ENCODE measurements around the gene SUPT20H. TPM values are rescaled to one million over a fixed set of nuclear protein-coding genes. Genes with fewer than 3 reads are reported as not detected.

The SUPT20H gene
- total and polyA plus RNA-seq, 2 donors (not counting 3 experiments of a cell fraction or from before 2014, with no cell fraction given) = 47.2 to 70.7 TPM

GRCh38 chr13:37105251-37105714 is 45.8 kb upstream of the SUPT20H start, which contains the start of gene CSNK1A1L:
TSS of gene CSNK1A1L (minus strand) at chr13:37105664. CDS start at chr13:37105256, 408 bp downstream.
- Histone ChIP-seq H3K27ac (ENCODE audit: insufficient read depth, low read depth, low read length) (no peak within 1 kb of the TSS), H3K27me3 (ENCODE audit: control insufficient read depth in 2 of 2, insufficient read depth in 2 of 2, low read length in 2 of 2) (peaks cover 0 to 2% of the 10 kb centered on the region in 2 experiments), H3K4me3 (replicated peaks in 1 of 3; ENCODE audit: insufficient read depth in 1 of 3, low read depth in 1 of 3, low read length in 3 of 3) (no peak within 1 kb of the TSS), H2AFZ (ENCODE audit: low read depth, low read length) (no peak within 1 kb of the TSS), H3K9me3 (replicated peaks; ENCODE audit: control insufficient read depth, insufficient read depth, low read length) (no peaks in the 10 kb centered on the region), H3K4me1 (ENCODE audit: control insufficient read depth, extremely low read depth, insufficient read depth, low read length) (no peaks in the 10 kb centered on the region), H3K9me1 (replicated peaks; ENCODE audit: control insufficient read depth, extremely low read depth, insufficient read depth, low read length) (no peaks in the 10 kb centered on the region), H4K20me1 (replicated peaks; ENCODE audit: control insufficient read depth, extremely low read depth, insufficient read depth, low read length) (no peaks in the 10 kb centered on the region), H3K4me2 (ENCODE audit: insufficient read depth, low read length) (no peak within 1 kb of the TSS), H3K79me2 (ENCODE audit: control insufficient read depth, insufficient read depth, low read length) (no peaks in the 10 kb centered on the region), H3K36me3 (ENCODE audit: control insufficient read depth in 2 of 2, extremely low read depth in 1 of 2, insufficient read depth in 2 of 2, low read length in 2 of 2) (no peaks in the 10 kb centered on the region), H3K9ac (replicated peaks; ENCODE audit: extremely low read depth, insufficient read depth, low read length) (no peak within 1 kb of the TSS)
- DNase-seq (ENCODE audit: low read depth, low spot score) (no peak), FAIRE-seq (no peak)
- BruUV-seq (replicated peaks) = no TSS peak
- POLR2A ChIA-PET = no interaction called here
- intact Hi-C loops (cut with micrococcal nuclease) = loop anchor here (5.0 to 10.0 kb wide), 2 partner anchors 362 to 940 kb away; no protein-coding TSS in a partner anchor
- TF ChIP-seq POLR2A (IDR thresholded peaks at IDR 0.05; ENCODE audit: low read depth, low read length) (no peak), JUN (IDR thresholded peaks at IDR 0.05; ENCODE audit: borderline replicate concordance, insufficient read depth, insufficient read length, low read depth) (no peak), POLR2AphosphoS5 (IDR thresholded peaks at IDR 0.05; ENCODE audit: insufficient read depth, low read depth, low read length) (no peak), MYC (IDR thresholded peaks at IDR 0.05; ENCODE audit: low read depth, low read length) (no peak), EZH2 (IDR thresholded peaks at IDR 0.05; ENCODE audit: borderline replicate concordance, low read depth, low read length, severe bottlenecking) (no peak), CTCF (IDR thresholded peaks at IDR 0.05; ENCODE audit: extremely low read depth in 1 of 2, insufficient read depth in 1 of 2, low read depth in 1 of 2, low read length in 2 of 2) (no peak), FOS (IDR thresholded peaks at IDR 0.05; ENCODE audit: borderline replicate concordance, insufficient read depth, low read length) (no peak)
- CTCF ChIA-PET = interaction anchor here (10.0 kb wide), 1 partner anchor 496 kb away, joined by 102 read pairs; the partner anchor contains the start of gene POSTN
- dilution Hi-C loops (cut with MboI; ENCODE audit: extremely low pct_ligation_motif_present, low sequenced_read_pairs) = no loop called here
